Fibroblast of pulmonary artery (primary cell): ENCODE results near the gene PPP3R1.

ENCODE experiments used
- DNase-seq: peaks from one replicate; pipeline ENCODE4 v3.0.0-alpha.2; 2010; ENCODE audit warnings: low read depth
- H3K4me3 ChIP-seq: replicated peaks from 2 replicates; pipeline ENCODE4 v1.5.1; 2011; ENCODE audit warnings: low read depth, mild to moderate bottlenecking, control low read depth, low read length, moderate library complexity
- TF ChIP-seq, protein P1 (sequence below): IDR thresholded peaks from 2 replicates; pipeline ENCODE4 v1.5.1; 2011; ENCODE audit warnings: mild to moderate bottlenecking, control low read depth, low read length, inconsistent platforms; ENCODE audit errors: missing control alignments

PPP3R1 gene

GRCh38 chr2:68172990-68173700 lies 79.2 kb downstream of the PPP3R1 start:
- TF ChIP-seq, protein P1, sequence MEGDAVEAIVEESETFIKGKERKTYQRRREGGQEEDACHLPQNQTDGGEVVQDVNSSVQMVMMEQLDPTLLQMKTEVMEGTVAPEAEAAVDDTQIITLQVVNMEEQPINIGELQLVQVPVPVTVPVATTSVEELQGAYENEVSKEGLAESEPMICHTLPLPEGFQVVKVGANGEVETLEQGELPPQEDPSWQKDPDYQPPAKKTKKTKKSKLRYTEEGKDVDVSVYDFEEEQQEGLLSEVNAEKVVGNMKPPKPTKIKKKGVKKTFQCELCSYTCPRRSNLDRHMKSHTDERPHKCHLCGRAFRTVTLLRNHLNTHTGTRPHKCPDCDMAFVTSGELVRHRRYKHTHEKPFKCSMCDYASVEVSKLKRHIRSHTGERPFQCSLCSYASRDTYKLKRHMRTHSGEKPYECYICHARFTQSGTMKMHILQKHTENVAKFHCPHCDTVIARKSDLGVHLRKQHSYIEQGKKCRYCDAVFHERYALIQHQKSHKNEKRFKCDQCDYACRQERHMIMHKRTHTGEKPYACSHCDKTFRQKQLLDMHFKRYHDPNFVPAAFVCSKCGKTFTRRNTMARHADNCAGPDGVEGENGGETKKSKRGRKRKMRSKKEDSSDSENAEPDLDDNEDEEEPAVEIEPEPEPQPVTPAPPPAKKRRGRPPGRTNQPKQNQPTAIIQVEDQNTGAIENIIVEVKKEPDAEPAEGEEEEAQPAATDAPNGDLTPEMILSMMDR: no peak
- DNase-seq: no peak
- no peak overlapping the region for H3K4me3 ChIP-seq

DNA sequence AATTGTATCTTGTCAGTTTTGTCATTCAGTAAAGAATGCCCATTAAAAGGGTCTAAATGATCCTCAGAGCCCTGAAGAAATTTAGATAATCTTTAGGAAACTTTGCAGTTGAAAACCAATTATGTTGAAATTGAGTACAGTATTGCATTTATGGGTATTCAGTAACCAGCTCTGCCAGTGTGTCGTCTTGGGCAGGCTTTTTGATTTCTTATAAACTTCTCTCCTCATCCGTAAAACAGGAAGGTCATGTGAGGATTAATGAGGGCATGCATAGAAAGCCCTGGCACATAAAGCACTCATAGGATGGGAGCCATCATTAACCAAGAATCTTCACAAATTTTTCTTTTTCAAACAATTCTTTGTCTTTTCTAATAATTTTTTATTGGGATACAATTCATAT lies 79.8 kb downstream of the PPP3R1 start:
- TF ChIP-seq, protein P1: no peak
- H3K4me3 ChIP-seq: no peak overlapping the region
- no peak for DNase-seq

DNA sequence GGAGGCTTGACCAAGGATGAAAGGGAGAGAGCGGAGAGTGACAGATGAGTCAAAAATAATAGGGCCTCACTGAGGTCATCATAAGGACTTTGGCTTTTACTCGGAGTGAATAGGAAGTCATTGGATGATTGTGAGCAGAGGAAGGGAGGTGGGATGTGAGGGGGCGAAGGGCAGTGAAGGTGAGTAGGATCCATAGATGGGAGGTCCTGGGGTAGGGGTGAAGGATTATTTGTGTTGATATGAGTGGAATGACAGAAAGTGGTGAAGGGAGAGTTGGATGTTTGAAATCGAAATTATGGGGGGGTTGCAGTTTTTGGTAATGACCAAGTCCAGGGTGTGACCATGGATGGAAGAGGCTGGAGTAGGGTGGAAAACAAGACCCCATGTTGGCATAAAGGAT lies 80.6 kb downstream of the PPP3R1 start:
- H3K4me3 ChIP-seq: no peak overlapping the region
- DNase-seq: no peak
- TF ChIP-seq, protein P1: no peak

DNA sequence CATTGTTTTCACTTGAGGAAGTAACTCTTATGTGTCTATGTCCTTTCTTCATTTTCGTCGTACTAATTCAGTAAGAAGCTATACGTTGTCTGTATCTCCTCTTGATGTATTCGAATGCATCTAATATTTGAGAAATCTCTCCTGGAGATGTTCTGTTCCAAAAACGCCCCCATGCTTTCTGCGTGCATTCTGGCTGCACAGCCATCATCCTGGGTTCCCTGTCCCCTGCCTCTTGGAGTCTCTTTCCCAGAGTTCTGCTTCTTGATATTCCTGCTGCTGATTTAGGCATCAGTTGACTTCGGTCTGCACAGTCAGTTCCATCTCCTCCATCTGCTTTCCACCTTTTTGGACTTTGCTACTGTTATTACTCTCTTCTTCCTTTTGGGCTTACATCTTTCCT lies 81.2 kb downstream of the PPP3R1 start:
- DNase-seq: no peak
- no peak overlapping the region for H3K4me3 ChIP-seq
- TF ChIP-seq, protein P1: no peak

- no peak for DNase-seq
- TF ChIP-seq, protein P1: no peak
- no peak overlapping the region for H3K4me3 ChIP-seq
Observed at GRCh38 chr2:68169308-68169707, 83.0 kb downstream of the PPP3R1 start.

DNA sequence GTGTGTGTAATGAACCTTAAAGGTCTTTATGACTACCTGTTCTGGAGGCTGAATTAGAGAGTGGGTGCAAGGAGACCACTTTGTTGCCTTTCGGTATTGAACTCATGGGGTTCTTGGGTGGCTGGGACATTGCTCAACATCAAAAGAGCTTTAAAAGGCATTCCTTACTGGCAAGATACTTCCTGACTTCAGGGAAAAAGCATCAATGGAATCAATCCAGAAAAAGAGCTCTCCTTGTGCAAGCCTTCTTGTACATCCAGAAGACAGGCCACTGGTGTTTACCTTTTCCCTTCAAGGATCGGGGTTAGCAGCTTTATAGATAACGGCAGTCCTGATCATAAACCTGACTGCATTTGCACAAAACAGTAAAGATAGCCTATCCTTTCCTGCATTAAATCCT lies 85.1 kb downstream of the PPP3R1 start:
- peak; percentile 42 for DNase-seq
- TF ChIP-seq, protein P1: no peak
- no peak overlapping the region for H3K4me3 ChIP-seq

GRCh38 chr2:68163641-68164040 lies 88.7 kb downstream of the PPP3R1 start:
- TF ChIP-seq, protein P1: no peak
- no peak overlapping the region for H3K4me3 ChIP-seq
- DNase-seq: no peak
